Tibial artery (tissue), 4 donors: Measurements from ENCODE around the gene LILRA1.

Experiments used
- DNase-seq, 2 donors: peaks; one replicate each; pipeline ENCODE4 v3.0.0-alpha.2; 2019
- H3K27ac ChIP-seq, 2 donors: fragments of 200-600 bp; sonication (generic) in 1 of 2; 1 replicate in 1 of 2; 2 replicates in 1 of 2; pipeline ENCODE4 v1.5.1; 2018 to 2019; ENCODE audit warnings: mild to moderate bottlenecking in 1 of 2
- H3K27me3 ChIP-seq, 2 donors: fragments of 200-600 bp; sonication (generic) in 1 of 2; one replicate each; pipeline versions ENCODE4 v1.5.1 to v1.6.0; 2016 to 2019
- H3K36me3 ChIP-seq, 3 donors: fragments of 200-600 bp; sonication (generic) in 2 of 3; one replicate each; pipeline ENCODE4 v1.5.1; 2016 to 2019; ENCODE audit warnings: mild to moderate bottlenecking in 2 of 3
- H3K4me1 ChIP-seq, 4 donors: fragments of 200-600 bp; sonication (generic) in 2 of 4; 1 replicate in 3 of 4; 2 replicates in 1 of 4; pipeline ENCODE4 v1.5.1; 2016 to 2019
- H3K4me3 ChIP-seq, 2 donors: fragments of 200-600 bp; sonication (generic) in 1 of 2; 1 replicate in 1 of 2; 2 replicates in 1 of 2; pipeline ENCODE4 v1.5.1; 2018 to 2019; ENCODE audit warnings: mild to moderate bottlenecking in 2 of 2
- H3K9me3 ChIP-seq, 3 donors: fragments of 200-600 bp; sonication (generic) in 1 of 3; one replicate each; pipeline ENCODE4 v1.5.1; 2016 to 2019
- intact Hi-C: fragments of 100-400 bp; cut with DNase I; formaldehyde crosslinking; loops from one replicate; pipeline ENCODE4 v1.15.0; 2023; ENCODE audit warnings: low total_unique reads
- TF ChIP-seq, protein P1 (sequence below), 2 experiments: fragments of 200-600 bp in 1 of 2; fragments of 450-650 bp in 1 of 2; IDR thresholded peaks; one replicate each; pipeline ENCODE4 v1.5.1; 2017 to 2019; ENCODE audit warnings: antibody characterized with exemption in 2 of 2, mild to moderate bottlenecking in 1 of 2, moderate library complexity in 1 of 2

The LILRA1 gene

DNA sequence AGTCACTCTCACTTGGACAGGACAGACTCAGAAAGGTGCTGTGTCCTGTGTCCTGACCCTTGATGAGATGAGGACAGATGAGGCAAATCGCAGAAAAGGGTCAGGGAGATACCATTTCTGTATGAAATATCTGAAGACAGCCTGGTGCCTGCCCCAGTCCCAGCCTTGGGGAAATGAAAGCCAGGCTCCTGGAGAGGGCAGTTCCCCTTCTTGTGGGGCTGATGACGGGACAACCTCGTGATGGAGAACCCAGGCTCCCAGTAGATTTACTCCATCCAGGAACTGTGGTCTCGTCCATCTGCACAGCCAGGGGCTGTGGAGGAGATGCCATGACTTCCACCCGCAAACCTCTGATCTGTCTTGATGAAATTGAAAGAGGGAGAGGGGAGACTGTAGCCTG, 50.6 kb downstream of the LILRA1 start:
- intact Hi-C loops = no loop called here
- Histone ChIP-seq H3K36me3 (no peaks in the 10 kb centered on the region), H3K4me1 (no peaks in the 10 kb centered on the region), H3K9me3 (no peaks in the 10 kb centered on the region), H3K27ac (no peak overlapping the region), H3K4me3 (no peak overlapping the region), H3K27me3 (no peaks in the 10 kb centered on the region)
- DNase-seq = peak in 1 of 2 donors; percentile 67
- TF ChIP-seq, protein P1, sequence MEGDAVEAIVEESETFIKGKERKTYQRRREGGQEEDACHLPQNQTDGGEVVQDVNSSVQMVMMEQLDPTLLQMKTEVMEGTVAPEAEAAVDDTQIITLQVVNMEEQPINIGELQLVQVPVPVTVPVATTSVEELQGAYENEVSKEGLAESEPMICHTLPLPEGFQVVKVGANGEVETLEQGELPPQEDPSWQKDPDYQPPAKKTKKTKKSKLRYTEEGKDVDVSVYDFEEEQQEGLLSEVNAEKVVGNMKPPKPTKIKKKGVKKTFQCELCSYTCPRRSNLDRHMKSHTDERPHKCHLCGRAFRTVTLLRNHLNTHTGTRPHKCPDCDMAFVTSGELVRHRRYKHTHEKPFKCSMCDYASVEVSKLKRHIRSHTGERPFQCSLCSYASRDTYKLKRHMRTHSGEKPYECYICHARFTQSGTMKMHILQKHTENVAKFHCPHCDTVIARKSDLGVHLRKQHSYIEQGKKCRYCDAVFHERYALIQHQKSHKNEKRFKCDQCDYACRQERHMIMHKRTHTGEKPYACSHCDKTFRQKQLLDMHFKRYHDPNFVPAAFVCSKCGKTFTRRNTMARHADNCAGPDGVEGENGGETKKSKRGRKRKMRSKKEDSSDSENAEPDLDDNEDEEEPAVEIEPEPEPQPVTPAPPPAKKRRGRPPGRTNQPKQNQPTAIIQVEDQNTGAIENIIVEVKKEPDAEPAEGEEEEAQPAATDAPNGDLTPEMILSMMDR (IDR thresholded peaks at IDR 0.05) = no peak

DNA sequence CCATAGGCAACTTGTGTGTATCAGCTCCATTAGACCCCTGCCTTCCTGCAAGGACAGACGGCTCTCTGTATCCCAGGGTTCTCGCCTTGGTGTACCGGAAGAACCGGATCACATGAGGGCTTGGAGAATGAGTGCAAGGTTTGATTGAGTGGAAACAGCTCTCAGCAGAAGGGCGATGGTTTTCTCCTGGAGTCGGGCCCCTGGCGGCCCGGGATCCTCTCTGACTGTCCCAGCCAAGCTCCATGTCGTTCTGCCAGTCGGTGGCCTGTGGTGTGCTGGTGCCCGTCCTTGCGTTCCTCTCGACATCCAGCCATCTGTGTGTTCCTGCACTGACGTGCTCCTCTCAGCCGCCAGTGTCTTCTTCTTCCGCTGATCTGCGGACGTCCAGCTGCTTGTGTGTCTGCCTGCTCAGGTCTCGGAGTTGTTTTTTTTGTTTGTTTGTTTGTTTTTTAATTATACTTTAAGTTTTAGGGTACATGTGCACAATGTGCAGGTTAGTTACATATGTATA, 53.0 kb downstream of the LILRA1 start:
- intact Hi-C loops = no loop called here
- H3K27me3 ChIP-seq = no peaks in the 10 kb centered on the region
- H3K27ac ChIP-seq = no peak overlapping the region
- DNase-seq = no peak
- no peaks in the 10 kb centered on the region for H3K9me3 ChIP-seq
- H3K4me1 ChIP-seq = no peaks in the 10 kb centered on the region
- H3K4me3 ChIP-seq = no peak overlapping the region
- no peaks in the 10 kb centered on the region for H3K36me3 ChIP-seq
- TF ChIP-seq, protein P1 (IDR thresholded peaks at IDR 0.05) = no peak

DNA sequence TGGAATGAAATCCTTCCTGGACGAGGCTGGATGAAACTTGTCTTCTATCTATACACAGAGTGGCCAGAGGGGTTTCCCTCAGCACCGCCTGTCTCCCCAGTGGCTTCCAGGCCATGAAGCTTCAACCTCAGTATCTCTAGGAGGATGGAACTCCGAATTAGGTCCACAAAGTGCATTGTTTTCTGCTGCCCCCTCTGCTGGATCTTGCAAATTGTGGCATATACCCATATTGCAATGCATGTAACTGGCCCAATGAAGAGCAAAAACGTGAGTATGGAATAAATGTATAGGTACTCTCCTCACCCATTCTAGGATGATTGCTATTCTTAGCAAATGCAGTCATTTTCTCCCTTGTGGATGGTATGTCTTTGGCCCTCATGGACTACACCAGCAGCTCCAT, 54.7 kb downstream of the LILRA1 start:
- Histone ChIP-seq H3K4me3 (no peak overlapping the region), H3K27me3 (no peaks in the 10 kb centered on the region), H3K36me3 (no peaks in the 10 kb centered on the region), H3K27ac (no peak overlapping the region), H3K4me1 (no peaks in the 10 kb centered on the region), H3K9me3 (no peaks in the 10 kb centered on the region)
- intact Hi-C loops = no loop called here
- no peak for DNase-seq
- TF ChIP-seq, protein P1 (IDR thresholded peaks at IDR 0.05) = no peak

DNA sequence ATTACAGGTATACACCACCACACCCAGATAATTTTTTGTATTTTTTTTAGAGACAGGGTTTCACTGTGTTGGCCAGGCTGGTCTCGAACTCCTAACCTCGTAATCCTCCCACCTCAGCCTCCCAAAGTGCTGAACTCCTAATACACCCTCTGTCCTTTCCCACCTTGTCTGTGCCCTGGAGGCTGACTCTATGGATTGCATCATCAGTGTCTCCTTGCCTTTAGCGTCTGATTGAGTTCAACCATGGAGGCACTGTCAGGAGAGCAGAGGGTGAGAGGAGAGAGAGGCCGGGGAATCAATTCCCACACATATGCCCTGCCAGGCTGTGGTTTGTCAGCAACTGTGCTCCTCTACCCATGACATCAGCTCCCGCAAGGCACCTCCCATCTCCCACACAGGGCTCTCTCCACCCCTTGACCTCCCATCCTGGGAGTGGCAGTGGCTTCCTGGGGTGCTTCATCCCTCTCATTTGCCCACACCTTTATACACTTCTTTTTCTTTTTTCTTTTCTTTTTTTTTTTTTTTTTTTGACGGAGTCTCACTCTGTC, 56.8 kb downstream of the LILRA1 start:
- no peaks in the 10 kb centered on the region for H3K36me3 ChIP-seq
- TF ChIP-seq, protein P1 (IDR thresholded peaks at IDR 0.05) = no peak
- no peaks in the 10 kb centered on the region for H3K4me1 ChIP-seq
- intact Hi-C loops = no loop called here
- no peaks in the 10 kb centered on the region for H3K9me3 ChIP-seq
- no peak overlapping the region for H3K4me3 ChIP-seq
- H3K27me3 ChIP-seq = no peaks in the 10 kb centered on the region
- no peak overlapping the region for H3K27ac ChIP-seq
- DNase-seq = no peak
